ENCODE data around the gene SYMPK.

The SYMPK gene

GRCh38 chr19:45825263-45825605, 37.7 kb downstream of the SYMPK start:
- DNase-seq (ENCODE audit: low read depth in 2 of 2) = no peak

DNA sequence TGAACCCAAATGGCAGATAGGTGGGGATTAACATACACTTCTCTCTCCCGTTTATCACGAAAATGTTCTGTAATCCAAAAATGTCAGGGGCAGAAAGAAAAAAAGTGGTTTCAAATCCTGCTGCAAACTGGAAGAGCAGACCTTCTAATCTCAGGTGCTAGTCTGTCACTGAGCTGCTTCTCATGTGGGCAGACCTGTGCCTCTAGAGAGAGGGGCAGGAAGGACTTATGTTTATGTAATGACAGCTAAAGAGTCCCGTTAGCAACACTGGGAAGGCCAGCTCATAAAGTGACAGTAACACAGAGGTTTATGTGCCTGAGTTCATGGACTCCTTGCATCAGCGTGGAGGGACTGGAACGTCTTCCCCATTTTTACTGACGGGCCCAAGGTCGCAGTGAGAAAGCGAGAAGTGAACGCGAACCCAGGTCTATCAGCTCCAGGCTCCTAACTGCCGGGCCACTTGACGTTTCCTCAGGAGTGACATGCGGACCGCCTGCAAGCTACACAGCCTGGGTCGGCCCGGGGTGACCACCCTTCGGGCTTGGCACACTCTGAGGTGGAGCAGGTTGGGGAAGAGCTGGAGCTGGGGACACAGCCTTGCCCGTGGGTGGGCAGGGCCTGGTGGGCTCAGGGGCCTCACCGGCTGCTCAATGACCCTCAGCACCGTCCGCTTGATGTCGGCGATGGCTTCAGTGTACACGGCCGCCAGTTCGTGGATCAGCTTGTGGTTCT, 38.2 kb downstream of the SYMPK start:
- DNase-seq (ENCODE audit: low read depth in 2 of 2) = no peak

GRCh38 chr19:45824041-45824471, 38.9 kb downstream of the SYMPK start:
- DNase-seq (ENCODE audit: low read depth in 2 of 2) = no peak

- DNase-seq (ENCODE audit: low read depth in 2 of 2) = no peak
These were observed 39.8 kb downstream of the SYMPK start for GRCh38 chr19:45823182-45823581.

GRCh38 chr19:45822716-45823115, 40.2 kb downstream of the SYMPK start:
- no peak for DNase-seq (ENCODE audit: low read depth in 2 of 2)

GRCh38 chr19:45821570-45821969, 41.4 kb downstream of the SYMPK start:
- DNase-seq (ENCODE audit: low read depth in 2 of 2) = no peak

GRCh38 chr19:45821103-45821521, 41.8 kb downstream of the SYMPK start:
- no peak for DNase-seq (ENCODE audit: low read depth in 2 of 2)

GRCh38 chr19:45820413-45821102, 42.4 kb downstream of the SYMPK start:
- DNase-seq (ENCODE audit: low read depth in 2 of 2) = no peak

- DNase-seq (ENCODE audit: low read depth in 2 of 2) = no peak
These were observed 43.2 kb downstream of the SYMPK start for GRCh38 chr19:45819769-45820168.

- DNase-seq (ENCODE audit: low read depth in 2 of 2) = no peak
These were observed 45.1 kb downstream of the SYMPK start for GRCh38 chr19:45817725-45818301.

DNA sequence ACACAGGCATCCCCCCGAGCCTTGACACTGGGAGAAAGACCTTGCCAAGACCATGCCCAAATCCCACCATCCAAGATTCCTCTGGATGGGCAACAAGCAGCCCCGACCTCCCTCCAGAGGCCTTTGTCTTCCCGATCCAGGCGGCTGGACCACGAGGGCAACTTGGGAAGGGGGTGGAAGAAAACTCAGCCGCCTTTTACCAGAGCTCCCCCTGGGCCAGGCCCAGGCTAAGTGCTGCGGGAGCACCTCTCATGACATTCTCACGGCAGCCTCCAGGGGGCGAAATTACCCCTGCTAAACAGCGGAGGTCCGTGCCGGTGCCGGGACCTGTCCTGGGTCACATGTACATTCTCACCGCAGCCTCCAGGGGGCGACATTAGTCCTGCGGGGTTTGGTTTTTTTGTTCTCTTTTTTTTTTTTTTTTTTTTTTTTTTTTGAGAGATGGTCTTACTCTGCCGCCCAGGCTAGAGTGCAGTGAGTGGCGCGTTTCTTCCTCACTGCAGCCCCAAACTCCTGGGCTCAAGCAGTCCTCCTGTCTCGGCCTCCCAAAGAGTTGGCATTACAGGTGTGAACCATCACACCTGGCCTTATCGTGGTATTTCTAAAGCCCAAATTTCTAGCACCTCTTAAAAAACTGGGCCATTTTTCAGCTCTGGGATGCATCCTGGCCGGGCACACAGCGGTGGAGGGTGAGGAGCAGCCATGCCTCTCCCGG, 45.8 kb downstream of the SYMPK start:
- peak; percentile 76 to 77 for DNase-seq (ENCODE audit: low read depth in 2 of 2)

DNA sequence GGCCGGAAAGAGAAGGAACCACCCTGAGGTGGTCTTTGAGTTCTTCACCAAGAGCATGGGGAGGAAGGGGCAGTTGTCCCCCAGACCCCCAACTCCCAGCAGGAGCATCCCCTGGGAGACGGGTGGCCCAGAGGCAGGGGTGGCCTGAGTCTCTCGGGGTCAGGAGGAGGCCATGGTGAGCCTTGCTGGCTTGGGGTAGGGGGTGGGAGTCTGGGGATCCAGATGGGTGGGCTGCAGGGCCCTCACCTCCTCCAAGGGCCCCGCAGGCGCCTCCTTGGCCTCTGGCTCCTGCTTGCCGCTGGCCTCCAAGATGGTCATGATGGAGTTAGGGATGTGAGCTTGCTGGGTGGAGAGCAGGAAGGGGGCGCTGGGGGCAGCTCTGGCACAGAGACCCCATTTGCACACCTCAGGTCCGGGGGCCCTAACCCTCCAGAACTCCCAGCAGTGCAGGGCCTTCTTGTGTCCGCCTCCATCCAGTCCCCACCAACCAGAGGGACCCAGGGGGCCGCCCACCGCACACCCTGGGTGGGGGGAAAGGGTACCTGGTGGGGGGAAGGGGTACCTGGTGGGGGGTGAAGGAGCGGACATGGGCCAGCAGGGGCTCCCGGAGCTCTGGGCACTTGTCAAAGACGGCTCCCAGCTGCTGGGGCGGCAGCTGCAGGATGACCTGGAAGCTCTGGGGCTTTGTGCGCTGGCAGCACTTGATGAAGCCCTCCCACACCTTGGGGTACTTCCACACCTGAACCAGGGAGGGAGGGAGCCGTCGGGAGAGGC, 46.5 kb downstream of the SYMPK start:
- no peak for DNase-seq (ENCODE audit: low read depth in 2 of 2)

DNA sequence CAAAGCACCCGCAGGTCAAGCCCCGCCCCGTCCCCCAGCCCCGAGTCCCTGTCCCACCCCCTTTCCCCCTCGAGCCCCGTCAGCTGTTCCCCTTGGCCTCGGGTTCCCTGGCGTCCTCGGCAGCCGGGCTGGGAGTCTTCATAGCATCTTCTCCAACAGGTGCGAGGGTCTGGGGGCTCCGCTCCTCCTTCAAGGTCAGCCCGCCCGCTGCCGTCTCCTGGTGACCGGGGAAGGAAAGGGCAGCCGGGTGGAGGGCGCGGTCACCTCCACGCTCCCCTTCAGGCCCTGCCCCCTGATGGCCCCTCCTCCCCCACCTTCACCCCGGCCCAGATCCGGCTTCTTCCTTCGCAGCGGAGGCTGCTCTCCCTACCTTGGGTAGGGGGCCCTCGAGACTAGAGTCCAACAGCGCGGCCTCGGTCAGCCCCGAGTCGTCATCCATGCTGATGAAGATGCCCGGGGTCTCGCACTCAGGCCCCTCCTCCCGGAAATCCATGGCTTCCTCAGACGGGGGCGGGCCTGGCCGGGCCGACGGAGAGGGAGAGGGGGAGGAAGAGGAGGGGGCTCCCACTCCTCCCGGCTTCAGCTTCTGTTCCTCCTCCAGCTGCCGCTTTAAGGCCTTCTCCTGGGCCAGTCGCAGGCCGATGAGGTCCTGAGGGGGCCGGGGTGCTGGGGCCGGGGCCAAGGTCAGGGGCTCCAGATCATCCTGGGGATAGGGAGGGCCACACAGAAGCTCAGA, 47.3 kb downstream of the SYMPK start:
- no peak for DNase-seq (ENCODE audit: low read depth in 2 of 2)

DNA sequence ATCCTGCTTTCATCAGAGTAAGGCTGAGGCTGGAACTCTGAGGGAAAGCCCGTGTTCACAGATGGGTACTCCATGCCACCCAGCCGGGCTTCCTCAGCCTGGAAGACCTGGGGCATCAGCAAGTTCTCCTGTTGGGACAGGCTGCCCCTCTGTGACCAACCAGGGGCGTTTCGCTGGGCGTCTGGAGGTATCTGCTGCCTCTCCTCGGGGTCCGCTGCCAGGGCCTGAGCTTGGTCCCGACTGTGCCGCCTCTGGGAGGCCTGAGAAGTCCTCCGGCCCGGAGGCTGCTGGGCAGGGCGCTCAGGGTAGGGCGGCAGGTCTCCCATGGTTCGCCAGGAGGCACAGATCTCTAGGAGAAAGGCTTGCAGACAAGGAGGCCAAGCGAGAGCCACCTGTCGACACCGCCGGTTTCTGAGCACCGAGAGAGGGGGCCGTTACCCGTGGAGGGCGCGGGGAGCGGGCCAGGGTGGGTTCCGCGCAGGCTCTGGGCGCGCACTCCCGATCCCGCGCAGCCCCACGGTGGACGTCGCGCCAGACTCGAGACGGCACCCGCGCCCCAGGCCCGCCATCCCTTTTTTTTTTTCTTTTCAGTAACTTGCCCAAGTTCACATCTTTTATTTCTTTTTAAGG, 48.0 kb downstream of the SYMPK start, which contains the start of gene RSPH6A:
Gene RSPH6A, minus strand, starts transcription at position 458 of the 630 bp plus-strand sequence. Its CDS starts 132 bp downstream, at position 326.
- DNase-seq (ENCODE audit: low read depth in 2 of 2) = no peak

- DNase-seq (ENCODE audit: low read depth in 2 of 2) = no peak
These were observed 48.7 kb downstream of the SYMPK start for GRCh38 chr19:45814166-45814780.

- DNase-seq (ENCODE audit: low read depth in 2 of 2) = no peak
These were observed 50.6 kb downstream of the SYMPK start for GRCh38 chr19:45812297-45812696.

DNA sequence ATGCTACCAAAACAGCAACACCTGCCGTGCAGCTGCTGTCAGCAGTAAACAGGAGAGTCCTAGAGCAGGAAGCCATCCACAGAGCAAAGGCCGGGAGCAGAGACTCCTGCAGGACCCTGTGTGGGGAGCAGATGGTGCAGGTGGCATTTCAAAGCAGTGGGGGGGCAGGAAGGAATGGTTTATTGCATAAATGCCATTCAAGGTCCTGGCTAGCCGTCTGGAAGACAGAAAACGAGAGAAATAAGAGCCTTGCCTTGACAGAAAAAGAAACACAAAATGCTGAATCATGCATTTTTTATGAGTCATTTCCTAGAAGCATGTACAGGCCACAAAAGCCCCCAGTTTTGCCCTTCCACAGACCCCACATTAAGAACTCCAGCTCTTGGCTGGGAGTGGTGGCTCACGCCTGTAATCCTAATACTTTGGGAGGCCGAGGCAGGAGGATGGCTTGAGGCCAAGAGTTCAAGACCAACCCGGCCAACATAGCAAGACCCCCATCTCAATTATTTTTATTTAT, 53.2 kb downstream of the SYMPK start:
- peak; percentile 48 to 53 for DNase-seq (ENCODE audit: low read depth in 2 of 2)

- no peak for DNase-seq (ENCODE audit: low read depth in 2 of 2)
These were observed 57.2 kb downstream of the SYMPK start for GRCh38 chr19:45805719-45806118.

DNA sequence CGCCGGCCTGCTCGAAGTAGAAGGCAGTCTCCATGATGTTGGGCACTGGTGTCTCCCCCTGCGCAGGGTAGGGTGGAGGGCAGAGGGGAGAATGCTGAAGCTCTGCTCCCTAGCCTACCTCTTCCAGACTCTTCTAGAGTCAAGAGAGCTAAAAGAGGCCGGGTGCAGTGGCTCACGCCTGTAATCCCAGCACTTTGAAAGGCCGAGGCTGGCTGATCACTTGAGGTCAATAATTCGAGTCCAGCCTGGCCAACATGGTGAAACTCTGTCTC, 58.1 kb downstream of the SYMPK start:
- DNase-seq (ENCODE audit: low read depth in 2 of 2) = no peak

Measured in fibroblast of skin of left biceps (primary cell).